ENCODE measurements around the gene PAX8. TPM values are rescaled to one million over a fixed set of nuclear protein-coding genes. Genes with fewer than 3 reads are reported as not detected.
A peak's percentile ranks its signal among the peaks of the same experiment; 100 is the strongest.

The PAX8 gene
- total RNA-seq, 2 donors from 2014 or later, result 1.1 to 1.9 TPM

DNA sequence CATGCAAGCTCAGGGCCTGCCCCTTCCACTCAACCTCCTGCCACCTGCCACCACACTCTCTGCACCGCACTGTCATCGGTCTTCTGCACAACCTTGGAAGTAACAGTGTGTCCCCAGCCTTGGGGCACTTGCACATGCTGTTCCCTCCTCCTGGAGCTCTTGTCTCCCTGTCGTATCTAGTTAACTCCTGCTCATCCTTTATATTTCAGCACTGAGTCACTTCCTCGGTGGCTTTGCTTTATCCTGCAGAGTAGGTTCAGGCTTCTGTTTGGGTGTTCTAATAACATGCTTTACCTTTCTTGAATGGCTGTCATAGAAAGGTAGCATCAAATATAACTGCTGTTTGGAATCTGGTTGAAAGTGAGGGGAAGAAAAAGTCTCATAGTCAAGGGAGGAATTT lies 25.3 kb downstream of the PAX8 start:
- Histone ChIP-seq H3K4me1 (no peaks in the 10 kb centered on the region), H3K9me3 (no peaks in the 10 kb centered on the region), H3K4me3 (no peak overlapping the region), H3K27me3 (no peaks in the 10 kb centered on the region), H3K36me3 (no peaks in the 10 kb centered on the region), H3K9ac (ENCODE audit: low read depth in 2 of 2, low read length in 2 of 2) (no peak overlapping the region), H3K27ac (no peak overlapping the region)
- TF ChIP-seq CTCF (IDR thresholded peaks at IDR 0.05), result no peak
- intact Hi-C loops (cut with DNase I), result no loop called here
- no peak for DNase-seq

- no peaks in the 10 kb centered on the region for H3K4me1 ChIP-seq
- H3K9me3 ChIP-seq, result no peaks in the 10 kb centered on the region
- no peaks in the 10 kb centered on the region for H3K36me3 ChIP-seq
- no peak for TF ChIP-seq CTCF (IDR thresholded peaks at IDR 0.05)
- H3K27me3 ChIP-seq, result no peaks in the 10 kb centered on the region
- no peak overlapping the region for H3K27ac ChIP-seq
- intact Hi-C loops (cut with DNase I), result no loop called here
- no peak overlapping the region for H3K4me3 ChIP-seq
- no peak for DNase-seq
- no peak overlapping the region for H3K9ac ChIP-seq (ENCODE audit: low read depth in 2 of 2, low read length in 2 of 2)
Observed at GRCh38 chr2:113252047-113252590, 26.6 kb downstream of the PAX8 start.

DNA sequence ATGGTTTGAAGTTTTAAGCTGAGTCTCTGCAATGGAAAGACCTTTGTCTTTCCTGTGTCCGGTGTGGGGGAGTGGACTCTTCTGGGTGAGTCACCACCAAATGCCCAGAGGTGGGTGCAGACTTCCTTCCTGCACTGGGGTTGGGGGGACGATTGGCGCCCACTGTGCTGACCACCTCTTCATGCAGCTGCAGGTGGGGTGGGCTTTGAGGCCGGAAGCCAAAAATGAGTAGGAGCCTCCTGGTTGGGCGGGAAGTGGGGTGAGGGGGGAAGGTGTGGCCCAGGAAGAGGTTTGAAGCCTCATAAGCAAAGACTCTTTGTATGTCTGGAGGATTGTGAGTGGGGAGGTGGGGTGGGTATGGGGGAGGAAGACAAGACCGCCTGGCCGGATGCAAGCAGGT lies 27.6 kb downstream of the PAX8 start:
- no peak overlapping the region for H3K27ac ChIP-seq
- no peak for DNase-seq
- no peaks in the 10 kb centered on the region for H3K27me3 ChIP-seq
- no peak overlapping the region for H3K9ac ChIP-seq (ENCODE audit: low read depth in 2 of 2, low read length in 2 of 2)
- TF ChIP-seq CTCF (IDR thresholded peaks at IDR 0.05), result no peak
- intact Hi-C loops (cut with DNase I), result no loop called here
- H3K4me3 ChIP-seq, result no peak overlapping the region
- no peaks in the 10 kb centered on the region for H3K36me3 ChIP-seq
- no peaks in the 10 kb centered on the region for H3K4me1 ChIP-seq
- H3K9me3 ChIP-seq, result no peaks in the 10 kb centered on the region

DNA sequence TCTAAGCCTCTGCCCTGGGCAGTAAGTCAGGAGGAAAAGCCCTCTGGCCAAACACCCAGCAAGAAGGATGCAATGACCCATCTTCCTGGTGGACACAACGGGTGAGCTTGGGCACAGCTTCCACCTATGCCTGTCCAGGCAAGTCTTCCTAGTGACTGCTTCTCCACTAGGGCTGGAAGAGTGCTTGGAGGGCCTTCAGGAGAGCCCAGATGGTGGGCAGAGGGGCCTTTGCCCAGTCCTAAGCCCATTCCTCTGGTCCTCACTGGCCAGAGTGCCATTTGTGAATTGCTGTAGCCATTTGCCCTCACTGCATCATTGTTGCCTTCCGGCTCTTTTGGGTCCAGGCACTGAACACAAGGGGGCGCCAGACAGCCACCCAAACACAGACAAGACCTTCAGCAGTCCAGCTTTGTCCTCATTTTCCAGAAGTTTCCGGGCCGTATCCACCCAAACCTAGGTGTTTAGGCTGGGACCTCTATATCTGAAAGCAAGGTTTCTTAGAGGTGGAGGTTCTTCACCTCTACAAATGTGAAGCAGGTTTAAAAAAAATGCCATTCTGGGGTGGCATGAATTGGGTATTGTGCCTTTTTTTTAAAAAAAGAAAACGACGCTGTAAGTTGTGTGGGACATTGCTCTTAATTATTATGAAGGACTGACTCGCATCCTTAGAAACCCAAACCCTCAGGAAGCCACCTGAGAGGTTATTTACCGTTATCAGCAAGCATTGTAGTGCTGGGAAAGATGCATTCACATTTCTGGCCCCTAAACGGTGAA lies 29.5 kb downstream of the PAX8 start:
- intact Hi-C loops (cut with DNase I), result loop anchor here (2.0 kb wide), 2 partner anchors 44 to 124 kb away; no protein-coding TSS in a partner anchor
- peak overlapping the region in 1 of 2 donors; percentile 15 for H3K9ac ChIP-seq (ENCODE audit: low read depth in 2 of 2, low read length in 2 of 2)
- no peaks in the 10 kb centered on the region for H3K9me3 ChIP-seq

GRCh38 chr2:113246606-113247005 lies 32.1 kb downstream of the PAX8 start:
- intact Hi-C loops (cut with DNase I), result no loop called here
- Histone ChIP-seq H3K9ac (ENCODE audit: low read depth in 2 of 2, low read length in 2 of 2) (no peak overlapping the region), H3K27me3 (no peaks in the 10 kb centered on the region), H3K4me3 (no peak overlapping the region), H3K9me3 (no peaks in the 10 kb centered on the region), H3K27ac (no peak overlapping the region), H3K4me1 (no peaks in the 10 kb centered on the region), H3K36me3 (no peaks in the 10 kb centered on the region)
- TF ChIP-seq CTCF (IDR thresholded peaks at IDR 0.05), result no peak
- no peak for DNase-seq

More for the DNA sequence above, 29.5 kb downstream of the PAX8 start:
- no peaks in the 10 kb centered on the region for H3K4me1 ChIP-seq
- no peak overlapping the region for H3K27ac ChIP-seq
- H3K4me3 ChIP-seq, result no peak overlapping the region
- peak; percentile 86 for DNase-seq
- H3K27me3 ChIP-seq, result no peaks in the 10 kb centered on the region
- TF ChIP-seq CTCF (IDR thresholded peaks at IDR 0.05), result peak; percentile 94
- no peaks in the 10 kb centered on the region for H3K36me3 ChIP-seq
